Measurements from ENCODE around the gene FXYD4. TPM values are rescaled to one million over a fixed set of nuclear protein-coding genes. Genes with fewer than 3 reads are reported as not detected.

The FXYD4 gene
- polyA plus RNA-seq, 1 experiment: not detected

DNA sequence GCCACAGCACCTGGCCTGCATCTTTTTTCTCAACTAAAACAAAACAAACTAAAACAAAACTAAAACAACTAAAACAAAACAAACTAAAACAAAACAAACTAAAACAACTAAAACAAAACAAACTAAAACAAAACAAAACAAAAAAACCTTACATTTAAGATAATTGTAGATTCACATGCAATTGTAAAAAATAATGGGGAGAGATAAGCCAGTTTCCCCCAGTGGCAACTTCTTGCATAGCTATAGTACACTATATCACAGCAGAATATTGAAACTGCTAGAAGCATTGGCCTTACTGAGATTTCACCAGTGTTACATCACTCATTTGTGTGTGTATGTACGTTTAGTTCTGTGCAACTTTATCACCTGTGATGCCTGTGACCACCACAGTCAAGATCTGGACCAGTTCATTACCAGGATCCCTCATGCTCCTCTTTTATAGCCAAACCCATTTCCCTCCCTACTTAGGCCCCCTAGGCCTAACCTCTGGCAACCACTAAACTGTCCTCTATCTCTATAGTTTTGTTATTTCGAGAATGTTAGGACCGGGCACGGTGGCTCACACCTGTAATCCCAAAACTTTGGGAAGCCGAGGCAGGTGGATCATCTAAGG lies 9.3 kb downstream of the FXYD4 start:
- Histone ChIP-seq H3K9me3 (ENCODE audit: control insufficient read depth, insufficient read depth, low read length) (no peaks in the 10 kb centered on the region), H3K27me3 (ENCODE audit: control insufficient read depth, insufficient read depth, low read length) (no peaks in the 10 kb centered on the region), H3K27ac (ENCODE audit: low read depth, low read length) (no peak overlapping the region), H3K4me3 (ENCODE audit: low read depth, low read length) (no peak overlapping the region)
- ChIA-PET CTCF (interaction anchor here (0.6 to 1.0 kb wide), 4 partner anchors 10 to 73 kb away, joined by 3 to 6 read pairs (median 3); no protein-coding TSS in a partner anchor), POLR2A (interaction anchor here (0.9 kb wide), 1 partner anchor 27 kb away, joined by 3 read pairs; no protein-coding TSS in a partner anchor)
- TF ChIP-seq, protein P1, sequence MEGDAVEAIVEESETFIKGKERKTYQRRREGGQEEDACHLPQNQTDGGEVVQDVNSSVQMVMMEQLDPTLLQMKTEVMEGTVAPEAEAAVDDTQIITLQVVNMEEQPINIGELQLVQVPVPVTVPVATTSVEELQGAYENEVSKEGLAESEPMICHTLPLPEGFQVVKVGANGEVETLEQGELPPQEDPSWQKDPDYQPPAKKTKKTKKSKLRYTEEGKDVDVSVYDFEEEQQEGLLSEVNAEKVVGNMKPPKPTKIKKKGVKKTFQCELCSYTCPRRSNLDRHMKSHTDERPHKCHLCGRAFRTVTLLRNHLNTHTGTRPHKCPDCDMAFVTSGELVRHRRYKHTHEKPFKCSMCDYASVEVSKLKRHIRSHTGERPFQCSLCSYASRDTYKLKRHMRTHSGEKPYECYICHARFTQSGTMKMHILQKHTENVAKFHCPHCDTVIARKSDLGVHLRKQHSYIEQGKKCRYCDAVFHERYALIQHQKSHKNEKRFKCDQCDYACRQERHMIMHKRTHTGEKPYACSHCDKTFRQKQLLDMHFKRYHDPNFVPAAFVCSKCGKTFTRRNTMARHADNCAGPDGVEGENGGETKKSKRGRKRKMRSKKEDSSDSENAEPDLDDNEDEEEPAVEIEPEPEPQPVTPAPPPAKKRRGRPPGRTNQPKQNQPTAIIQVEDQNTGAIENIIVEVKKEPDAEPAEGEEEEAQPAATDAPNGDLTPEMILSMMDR (IDR thresholded peaks at IDR 0.05; ENCODE audit: low read depth, low read length): peak; percentile 35; the same call in 1 of the 2 replicates
- DNase-seq (ENCODE audit: low read depth, low spot score): no peak

DNA sequence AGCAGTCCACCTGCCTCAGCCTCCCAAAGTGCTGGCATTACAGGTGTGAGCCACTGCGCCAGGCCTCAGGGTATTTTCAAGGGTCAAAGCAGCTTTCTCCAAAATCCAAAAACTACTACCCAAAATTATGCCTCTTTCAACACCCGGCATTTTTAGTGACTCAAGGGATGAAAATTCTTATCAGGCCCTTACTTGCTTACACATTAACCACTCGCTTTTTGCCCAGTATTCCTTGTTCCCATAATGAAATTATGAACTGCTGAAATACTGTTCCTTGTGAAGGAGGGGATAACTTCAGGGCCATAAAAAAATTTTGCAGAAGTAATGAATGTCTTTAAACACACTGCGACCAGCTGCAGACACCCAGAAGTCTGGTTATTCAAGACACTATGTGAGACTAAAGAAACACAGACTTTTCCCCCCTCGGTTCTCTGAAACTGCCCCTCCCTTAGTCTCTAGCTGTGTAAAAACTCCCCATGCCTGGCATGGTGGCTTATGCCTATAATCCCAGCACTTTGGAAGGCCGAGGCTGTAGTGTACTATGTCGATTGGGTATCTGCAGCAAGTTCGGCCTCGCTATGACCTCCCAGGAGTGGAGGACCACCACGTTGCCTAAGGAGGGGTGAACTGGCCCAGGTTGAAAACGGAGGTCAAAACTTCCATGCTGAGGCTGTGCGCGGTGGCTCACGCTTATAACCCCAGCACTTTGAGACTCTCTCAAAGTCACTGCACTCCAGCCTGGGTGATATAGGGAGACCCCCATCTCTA lies 12.0 kb downstream of the FXYD4 start:
- Histone ChIP-seq H3K4me3 (ENCODE audit: low read depth, low read length) (no peak overlapping the region), H3K27ac (ENCODE audit: low read depth, low read length) (peak overlapping the region; percentile 39), H3K27me3 (ENCODE audit: control insufficient read depth, insufficient read depth, low read length) (no peaks in the 10 kb centered on the region), H3K9me3 (ENCODE audit: control insufficient read depth, insufficient read depth, low read length) (no peaks in the 10 kb centered on the region)
- POLR2A ChIA-PET: no interaction called here
- TF ChIP-seq, protein P1 (IDR thresholded peaks at IDR 0.05; ENCODE audit: low read depth, low read length): no peak
- CTCF ChIA-PET: no interaction called here
- no peak for DNase-seq (ENCODE audit: low read depth, low spot score)

DNA sequence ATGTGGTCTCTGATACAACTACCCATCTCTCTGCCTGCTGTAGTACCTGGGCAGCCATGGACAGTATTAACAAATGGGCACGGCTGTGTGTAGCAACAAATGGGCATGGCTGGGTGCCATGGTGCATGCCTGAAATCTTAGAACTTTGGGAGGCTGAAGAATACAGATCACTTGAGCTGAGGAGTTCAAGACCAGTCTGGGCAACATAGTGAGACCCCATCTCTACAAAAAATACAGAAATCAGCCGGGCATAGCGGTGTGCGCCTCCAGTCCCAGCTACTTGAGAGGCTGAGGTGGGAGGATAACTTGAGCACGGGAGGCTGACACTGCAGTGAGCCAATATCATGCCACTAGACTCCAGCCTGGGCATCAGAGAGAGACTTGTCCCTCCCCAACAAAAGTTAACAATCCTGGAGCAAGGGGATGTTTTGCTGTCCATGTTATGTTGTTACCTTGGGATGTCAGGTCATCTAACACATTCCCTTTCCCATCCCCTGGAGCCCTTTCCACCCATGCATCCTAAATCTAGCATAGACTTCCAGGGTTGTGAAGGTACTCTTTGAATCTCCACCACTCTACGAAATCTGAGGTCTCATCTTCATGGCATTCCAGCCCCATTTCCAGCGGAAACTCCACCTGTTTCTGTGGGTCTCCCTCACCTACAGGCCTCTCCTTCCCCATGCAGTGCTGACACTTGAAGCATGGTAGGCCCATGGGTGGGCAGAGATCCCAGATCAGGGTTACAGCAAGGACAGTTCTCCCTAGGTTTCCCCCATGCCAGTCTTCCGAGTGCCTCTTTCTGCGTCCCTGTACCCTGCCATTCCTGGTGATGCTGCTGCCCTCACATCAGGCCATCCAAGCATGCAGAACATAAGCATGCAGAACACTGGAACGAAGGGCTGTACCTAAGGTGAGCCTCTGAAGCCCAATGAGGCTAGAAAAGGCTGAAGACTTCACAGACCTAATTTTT lies 13.1 kb downstream of the FXYD4 start:
- ChIA-PET CTCF (interaction anchor here (0.7 to 0.9 kb wide), 2 partner anchors 52 to 77 kb away, joined by 3 to 4 read pairs; no protein-coding TSS in a partner anchor), POLR2A (no interaction called here)
- no peak for DNase-seq (ENCODE audit: low read depth, low spot score)
- no peaks in the 10 kb centered on the region for H3K9me3 ChIP-seq (ENCODE audit: control insufficient read depth, insufficient read depth, low read length)
- H3K27ac ChIP-seq (ENCODE audit: low read depth, low read length): no peak overlapping the region
- H3K4me3 ChIP-seq (ENCODE audit: low read depth, low read length): no peak overlapping the region
- TF ChIP-seq, protein P1 (IDR thresholded peaks at IDR 0.05; ENCODE audit: low read depth, low read length): no peak
- H3K27me3 ChIP-seq (ENCODE audit: control insufficient read depth, insufficient read depth, low read length): no peaks in the 10 kb centered on the region

DNA sequence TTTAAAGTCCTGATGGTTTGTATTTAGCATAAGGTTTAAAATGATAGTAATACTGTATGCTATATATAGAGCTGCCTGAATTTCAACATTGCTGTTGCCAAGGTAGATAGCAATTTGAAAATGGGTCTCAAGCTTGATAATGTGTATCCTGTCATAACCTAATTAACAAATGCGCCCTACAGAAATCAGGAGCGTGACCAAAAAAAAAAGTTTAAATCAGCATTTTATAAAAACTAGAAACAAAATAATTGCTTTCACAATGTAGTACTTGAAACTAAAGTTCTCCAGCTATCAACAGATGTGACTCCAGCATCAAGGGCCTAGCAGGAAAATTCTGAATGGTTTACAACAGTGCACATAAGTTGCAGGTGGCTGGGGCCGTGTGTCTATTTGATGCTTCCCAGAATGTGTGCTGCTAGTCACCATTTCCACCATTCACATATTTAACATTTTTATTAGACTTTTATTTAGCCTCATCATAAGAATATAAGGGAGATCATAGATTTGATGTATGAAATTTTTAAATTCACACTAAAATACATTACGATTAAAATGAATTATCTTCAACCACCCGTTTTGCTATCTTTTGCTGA lies 14.1 kb downstream of the FXYD4 start:
- Histone ChIP-seq H3K27me3 (ENCODE audit: control insufficient read depth, insufficient read depth, low read length) (no peaks in the 10 kb centered on the region), H3K9me3 (ENCODE audit: control insufficient read depth, insufficient read depth, low read length) (no peaks in the 10 kb centered on the region), H3K4me3 (ENCODE audit: low read depth, low read length) (no peak overlapping the region), H3K27ac (ENCODE audit: low read depth, low read length) (no peak overlapping the region)
- TF ChIP-seq, protein P1 (IDR thresholded peaks at IDR 0.05; ENCODE audit: low read depth, low read length): no peak
- ChIA-PET POLR2A (no interaction called here), CTCF (interaction anchor here (0.6 to 0.9 kb wide), 3 partner anchors 51 to 77 kb away, joined by 3 to 4 read pairs (median 4); no protein-coding TSS in a partner anchor)
- DNase-seq (ENCODE audit: low read depth, low spot score): no peak

Data from AG04450 (cell line).